ENCODE measurements around the gene PPP6R2.

The PPP6R2 gene

GRCh38 chr22:50398831-50399648, 55.9 kb downstream of the PPP6R2 start:
- no peak for DNase-seq
- no peak for TF ChIP-seq CTCF (IDR thresholded peaks at IDR 0.05; ENCODE audit: low read depth, low read length, missing control alignments)
- Histone ChIP-seq H3K36me3 (replicated peaks) (peaks cover 6% of the 10 kb centered on the region), H3K4me3 (ENCODE audit: low read depth, low read length) (no peak overlapping the region), H3K27ac (no peak overlapping the region), H3K27me3 (replicated peaks) (no peaks in the 10 kb centered on the region)
- in situ Hi-C loops (cut with HindIII; ENCODE audit: low pct_ligation_motif_present, low sequenced_read_pairs) = no loop called here

- H3K27ac ChIP-seq = no peak overlapping the region
- TF ChIP-seq CTCF (IDR thresholded peaks at IDR 0.05; ENCODE audit: low read depth, low read length, missing control alignments) = peak; percentile 63
- DNase-seq = peak; percentile 22
- no peak overlapping the region for H3K4me3 ChIP-seq (ENCODE audit: low read depth, low read length)
- no peaks in the 10 kb centered on the region for H3K27me3 ChIP-seq (replicated peaks)
- H3K36me3 ChIP-seq (replicated peaks) = peaks cover 6% of the 10 kb centered on the region
- in situ Hi-C loops (cut with HindIII; ENCODE audit: low pct_ligation_motif_present, low sequenced_read_pairs) = no loop called here
Measured at GRCh38 chr22:50399751-50400331, 56.7 kb downstream of the PPP6R2 start.

- TF ChIP-seq CTCF (IDR thresholded peaks at IDR 0.05; ENCODE audit: low read depth, low read length, missing control alignments) = no peak
- DNase-seq = no peak
- H3K27me3 ChIP-seq (replicated peaks) = no peaks in the 10 kb centered on the region
- no peak overlapping the region for H3K4me3 ChIP-seq (ENCODE audit: low read depth, low read length)
- H3K36me3 ChIP-seq (replicated peaks) = peaks cover 2% of the 10 kb centered on the region
- in situ Hi-C loops (cut with HindIII; ENCODE audit: low pct_ligation_motif_present, low sequenced_read_pairs) = no loop called here
- no peak overlapping the region for H3K27ac ChIP-seq
Measured at GRCh38 chr22:50400406-50400805, 57.3 kb downstream of the PPP6R2 start.

- DNase-seq = no peak
- Histone ChIP-seq H3K27me3 (replicated peaks) (no peaks in the 10 kb centered on the region), H3K27ac (no peak overlapping the region), H3K36me3 (replicated peaks) (peaks cover 2% of the 10 kb centered on the region), H3K4me3 (ENCODE audit: low read depth, low read length) (no peak overlapping the region)
- in situ Hi-C loops (cut with HindIII; ENCODE audit: low pct_ligation_motif_present, low sequenced_read_pairs) = no loop called here
- no peak for TF ChIP-seq CTCF (IDR thresholded peaks at IDR 0.05; ENCODE audit: low read depth, low read length, missing control alignments)
Measured at GRCh38 chr22:50400931-50401330, 57.8 kb downstream of the PPP6R2 start.

GRCh38 chr22:50401907-50402306, 58.8 kb downstream of the PPP6R2 start:
- in situ Hi-C loops (cut with HindIII; ENCODE audit: low pct_ligation_motif_present, low sequenced_read_pairs) = no loop called here

More at GRCh38 chr22:50401907-50402306, 58.8 kb downstream of the PPP6R2 start:
- no peak for DNase-seq
- Histone ChIP-seq H3K36me3 (replicated peaks) (peaks cover 3% of the 10 kb centered on the region), H3K27me3 (replicated peaks) (no peaks in the 10 kb centered on the region), H3K27ac (no peak overlapping the region), H3K4me3 (ENCODE audit: low read depth, low read length) (no peak overlapping the region)
- no peak for TF ChIP-seq CTCF (IDR thresholded peaks at IDR 0.05; ENCODE audit: low read depth, low read length, missing control alignments)

Data from brain microvascular endothelial cell (primary cell).